ENCODE results near the gene AGT.
"Not testable (repeated sequence)": the region's sequence is repeated elsewhere in the genome, so short reads cannot be mapped to it uniquely, and the experiment has no call there.

AGT gene

DNA sequence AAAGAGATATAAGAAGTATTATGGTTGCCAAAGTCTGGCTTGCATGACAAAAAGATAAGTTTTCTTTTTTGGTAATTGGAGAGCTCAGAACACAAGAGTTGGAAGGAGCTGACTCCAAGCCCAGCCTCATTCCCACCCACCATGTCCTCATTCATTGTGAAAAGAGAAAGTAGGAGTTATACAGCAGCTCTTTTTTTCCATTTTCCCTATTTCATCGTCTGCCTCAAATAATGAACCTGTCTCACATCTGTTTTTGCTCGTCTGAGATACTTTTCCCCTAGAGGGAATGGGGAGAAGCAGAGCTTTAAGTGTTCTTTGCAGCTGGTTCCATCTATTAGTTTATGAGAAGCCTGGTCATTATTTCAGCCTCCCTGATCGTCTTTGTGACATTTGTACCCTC, 34.7 kb downstream of the AGT start:
- Histone ChIP-seq H3K27ac (ENCODE audit: insufficient read depth, low read depth, low read length, poor library complexity, severe bottlenecking) (no peak overlapping the region), H3K4me3 (ENCODE audit: insufficient read depth, low read depth, low read length) (no peak overlapping the region), H3K27me3 (ENCODE audit: control insufficient read depth, insufficient read depth, low read length, poor library complexity, severe bottlenecking) (no peaks in the 10 kb centered on the region), H3K36me3 (ENCODE audit: control insufficient read depth, insufficient read depth, low read length) (peaks cover 31% of the 10 kb centered on the region), H3K9me3 (ENCODE audit: control insufficient read depth, low read length) (no peaks in the 10 kb centered on the region), H3K4me1 (ENCODE audit: control insufficient read depth, insufficient read depth, low read length) (no peaks in the 10 kb centered on the region)
- 90 to 92% methylated on average over 3 of the region's 3 CpGs for WGBS, 2 experiments

DNA sequence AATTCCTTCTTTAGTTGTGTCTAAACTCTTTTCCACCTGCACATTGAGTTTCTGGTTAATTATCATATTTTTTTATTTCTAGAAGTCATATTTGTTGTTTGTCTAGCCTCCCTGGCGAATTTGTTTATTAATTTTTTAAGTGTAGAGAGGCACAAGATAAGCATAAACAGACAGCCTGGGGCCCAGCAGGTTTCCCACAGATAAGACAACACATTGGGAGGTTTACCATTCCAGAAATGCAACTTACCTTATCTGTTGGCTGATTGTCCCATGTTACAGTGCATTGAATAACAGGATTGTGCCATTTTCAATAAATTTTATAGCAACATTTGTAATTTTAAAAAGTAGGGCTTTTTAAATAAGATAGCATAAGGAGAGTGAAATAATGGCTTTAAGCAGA, 36.7 kb downstream of the AGT start:
- Histone ChIP-seq H3K9me3 (ENCODE audit: control insufficient read depth, low read length) (no peaks in the 10 kb centered on the region), H3K36me3 (ENCODE audit: control insufficient read depth, insufficient read depth, low read length) (peaks cover 20% of the 10 kb centered on the region), H3K4me1 (ENCODE audit: control insufficient read depth, insufficient read depth, low read length) (no peaks in the 10 kb centered on the region), H3K4me3 (ENCODE audit: insufficient read depth, low read depth, low read length) (no peak overlapping the region), H3K27ac (ENCODE audit: insufficient read depth, low read depth, low read length, poor library complexity, severe bottlenecking) (no peak overlapping the region), H3K27me3 (ENCODE audit: control insufficient read depth, insufficient read depth, low read length, poor library complexity, severe bottlenecking) (no peaks in the 10 kb centered on the region)
- 80 to 91% methylated on average over 1 of the region's 1 CpG for WGBS, 2 experiments

DNA sequence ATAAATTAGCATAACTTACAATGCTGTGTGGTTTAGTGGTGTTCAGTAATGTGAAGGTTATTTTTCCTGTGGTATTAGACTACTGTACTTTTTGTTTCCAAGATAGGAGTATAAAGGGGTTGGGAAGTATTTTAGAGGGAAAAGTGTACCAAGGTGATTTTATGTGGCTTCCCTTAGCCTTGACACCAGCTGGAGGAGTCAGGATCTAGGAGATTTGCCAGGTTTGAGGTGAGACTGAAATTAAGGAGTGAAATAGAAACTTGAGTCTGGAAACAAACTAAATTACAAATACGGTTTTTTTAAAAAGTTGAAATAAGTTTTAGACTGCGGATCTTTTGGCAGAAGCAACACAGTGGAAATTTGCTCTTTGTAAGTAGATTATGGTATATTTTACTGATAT, 39.3 kb downstream of the AGT start:
- WGBS, 2 experiments = 99 to 100% methylated on average over 2 of the region's 2 CpGs
- peaks cover 20% of the 10 kb centered on the region for H3K36me3 ChIP-seq (ENCODE audit: control insufficient read depth, insufficient read depth, low read length)
- no peaks in the 10 kb centered on the region for H3K9me3 ChIP-seq (ENCODE audit: control insufficient read depth, low read length)

DNA sequence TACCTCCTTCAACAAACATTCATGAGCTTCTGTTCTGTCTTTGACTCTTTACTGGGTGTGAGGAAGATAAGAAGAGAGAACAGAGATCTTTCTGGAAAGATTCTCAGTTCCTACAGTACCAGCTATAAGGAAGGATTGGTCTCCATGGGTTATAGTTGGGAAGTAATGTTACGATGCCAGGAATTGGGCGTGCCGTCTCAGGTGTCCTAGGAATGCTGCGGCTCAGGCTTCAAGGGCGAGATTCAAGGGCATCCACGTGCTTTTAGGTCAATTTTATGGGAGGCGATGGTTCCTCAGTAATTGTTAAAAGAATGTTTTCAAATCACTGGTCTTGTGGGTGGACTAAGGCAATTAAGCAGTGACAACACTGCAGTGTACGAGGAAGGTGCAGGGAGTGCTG, 44.4 kb downstream of the AGT start:
- Histone ChIP-seq H3K4me3 (ENCODE audit: insufficient read depth, low read depth, low read length) (no peak overlapping the region), H3K4me1 (ENCODE audit: control insufficient read depth, insufficient read depth, low read length) (no peaks in the 10 kb centered on the region), H3K27me3 (ENCODE audit: control insufficient read depth, insufficient read depth, low read length, poor library complexity, severe bottlenecking) (no peaks in the 10 kb centered on the region), H3K9me3 (ENCODE audit: control insufficient read depth, low read length) (no peaks in the 10 kb centered on the region), H3K27ac (ENCODE audit: insufficient read depth, low read depth, low read length, poor library complexity, severe bottlenecking) (no peak overlapping the region), H3K36me3 (ENCODE audit: control insufficient read depth, insufficient read depth, low read length) (peaks cover 30% of the 10 kb centered on the region)
- WGBS, 2 experiments = 95% methylated on average over 8 of the region's 8 CpGs

More for the DNA sequence above, 39.3 kb downstream of the AGT start:
- no peak overlapping the region for H3K4me3 ChIP-seq (ENCODE audit: insufficient read depth, low read depth, low read length)
- H3K27ac ChIP-seq (ENCODE audit: insufficient read depth, low read depth, low read length, poor library complexity, severe bottlenecking) = no peak overlapping the region
- no peaks in the 10 kb centered on the region for H3K27me3 ChIP-seq (ENCODE audit: control insufficient read depth, insufficient read depth, low read length, poor library complexity, severe bottlenecking)
- no peaks in the 10 kb centered on the region for H3K4me1 ChIP-seq (ENCODE audit: control insufficient read depth, insufficient read depth, low read length)

DNA sequence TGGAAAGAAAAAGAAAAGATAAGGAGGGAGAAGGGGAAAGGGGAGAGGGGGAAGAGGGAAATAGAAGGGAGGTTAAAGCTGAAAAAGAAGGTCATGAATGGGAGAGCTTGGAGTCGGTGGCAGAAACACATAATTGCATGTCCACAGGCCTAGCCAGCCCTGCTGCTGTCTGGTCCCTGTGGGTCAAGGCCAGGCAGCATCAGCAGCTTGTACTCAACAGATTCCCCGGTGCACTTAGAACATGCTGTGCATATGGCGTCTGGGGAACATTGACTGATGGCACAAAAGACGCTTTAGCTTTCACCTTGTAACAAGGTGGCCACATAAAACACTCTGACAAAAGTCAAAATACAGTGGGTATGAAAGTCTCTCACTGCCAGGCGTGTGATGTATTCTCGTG, 45.7 kb downstream of the AGT start:
- Histone ChIP-seq H3K9me3 (ENCODE audit: control insufficient read depth, low read length) (no peaks in the 10 kb centered on the region), H3K27ac (ENCODE audit: insufficient read depth, low read depth, low read length, poor library complexity, severe bottlenecking) (no peak overlapping the region), H3K27me3 (ENCODE audit: control insufficient read depth, insufficient read depth, low read length, poor library complexity, severe bottlenecking) (no peaks in the 10 kb centered on the region), H3K36me3 (ENCODE audit: control insufficient read depth, insufficient read depth, low read length) (peaks cover 36% of the 10 kb centered on the region), H3K4me3 (ENCODE audit: insufficient read depth, low read depth, low read length) (no peak overlapping the region), H3K4me1 (ENCODE audit: control insufficient read depth, insufficient read depth, low read length) (no peaks in the 10 kb centered on the region)
- WGBS, 2 experiments = 94 to 97% methylated on average over 6 of the region's 6 CpGs

DNA sequence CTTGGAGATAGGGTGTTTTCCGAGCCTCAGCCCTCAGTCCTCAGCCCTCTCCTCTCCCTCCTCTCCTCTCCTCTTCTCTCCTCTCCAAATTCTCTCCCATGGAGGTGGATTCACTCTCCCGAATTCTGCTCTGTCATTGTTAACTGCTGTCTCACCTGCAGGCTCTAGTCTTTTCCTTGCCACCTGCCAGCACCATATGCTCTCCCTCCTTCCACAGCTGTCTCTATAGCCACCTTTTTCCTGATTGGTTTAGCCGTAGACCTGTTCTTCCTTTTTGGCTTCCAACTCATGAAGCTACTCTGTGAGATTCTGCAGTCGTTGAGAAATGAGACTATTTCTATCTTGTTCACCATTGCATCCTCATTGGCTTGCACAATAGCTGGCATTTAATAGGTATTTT, 51.9 kb downstream of the AGT start:
- H3K27ac ChIP-seq (ENCODE audit: insufficient read depth, low read depth, low read length, poor library complexity, severe bottlenecking) = no peak overlapping the region
- H3K27me3 ChIP-seq (ENCODE audit: control insufficient read depth, insufficient read depth, low read length, poor library complexity, severe bottlenecking) = no peaks in the 10 kb centered on the region
- no peaks in the 10 kb centered on the region for H3K4me1 ChIP-seq (ENCODE audit: control insufficient read depth, insufficient read depth, low read length)
- peaks cover 35% of the 10 kb centered on the region for H3K36me3 ChIP-seq (ENCODE audit: control insufficient read depth, insufficient read depth, low read length)
- H3K4me3 ChIP-seq (ENCODE audit: insufficient read depth, low read depth, low read length) = no peak overlapping the region
- 91 to 92% methylated on average over 4 of the region's 4 CpGs for WGBS, 2 experiments
- no peaks in the 10 kb centered on the region for H3K9me3 ChIP-seq (ENCODE audit: control insufficient read depth, low read length)

DNA sequence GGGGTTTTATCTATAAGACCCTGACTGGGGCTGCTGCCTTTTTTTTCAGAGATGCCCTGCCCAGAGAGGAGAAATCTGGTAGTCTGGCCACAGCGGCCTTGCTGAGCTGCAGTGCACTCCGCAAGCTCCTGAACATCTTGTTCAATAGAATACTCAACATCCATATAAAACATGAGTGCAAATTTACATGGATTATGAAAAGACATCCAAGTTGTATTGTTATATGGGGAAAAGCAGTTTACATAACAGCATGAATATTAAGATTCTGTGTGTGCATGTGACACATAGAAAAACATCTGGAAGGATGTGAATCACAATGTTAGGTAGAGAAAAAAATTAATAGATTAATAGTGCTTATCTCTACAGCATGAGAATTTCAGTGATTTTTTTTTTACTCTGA, 55.2 kb downstream of the AGT start:
- Histone ChIP-seq H3K9me3 (ENCODE audit: control insufficient read depth, low read length) (no peaks in the 10 kb centered on the region), H3K4me3 (ENCODE audit: insufficient read depth, low read depth, low read length) (no peak overlapping the region), H3K27me3 (ENCODE audit: control insufficient read depth, insufficient read depth, low read length, poor library complexity, severe bottlenecking) (no peaks in the 10 kb centered on the region), H3K27ac (ENCODE audit: insufficient read depth, low read depth, low read length, poor library complexity, severe bottlenecking) (no peak overlapping the region), H3K4me1 (ENCODE audit: control insufficient read depth, insufficient read depth, low read length) (no peaks in the 10 kb centered on the region), H3K36me3 (ENCODE audit: control insufficient read depth, insufficient read depth, low read length) (peaks cover 9% of the 10 kb centered on the region)
- WGBS, 2 experiments = 90 to 100% methylated on average over 1 of the region's 2 CpGs

DNA sequence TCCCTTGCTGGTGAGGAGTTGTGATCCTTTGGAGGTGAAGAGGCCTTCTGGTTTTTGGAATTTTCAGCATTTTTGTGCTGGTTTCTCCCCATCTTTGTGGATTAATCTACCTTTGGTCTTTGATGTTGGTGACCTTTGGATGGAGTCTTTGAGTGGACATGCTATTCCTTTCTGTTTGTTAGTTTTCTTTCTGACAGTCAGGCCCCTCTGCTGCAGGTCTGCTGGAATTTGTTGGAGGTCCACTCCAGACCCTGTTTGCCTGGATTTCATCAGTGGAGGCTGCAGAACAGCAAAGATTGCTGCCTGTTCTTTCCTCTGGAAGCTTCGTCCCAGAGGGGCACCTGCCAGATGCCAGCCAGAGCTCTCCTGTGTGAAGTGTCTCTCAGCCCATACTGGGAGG, 55.8 kb downstream of the AGT start:
- not testable (repeated sequence) for H3K36me3 ChIP-seq (ENCODE audit: control insufficient read depth, insufficient read depth, low read length); H3K27me3 ChIP-seq (ENCODE audit: control insufficient read depth, insufficient read depth, low read length, poor library complexity, severe bottlenecking); H3K4me3 ChIP-seq (ENCODE audit: insufficient read depth, low read depth, low read length); H3K9me3 ChIP-seq (ENCODE audit: control insufficient read depth, low read length); H3K4me1 ChIP-seq (ENCODE audit: control insufficient read depth, insufficient read depth, low read length); H3K27ac ChIP-seq (ENCODE audit: insufficient read depth, low read depth, low read length, poor library complexity, severe bottlenecking)
- WGBS, 2 experiments = 94% methylated on average over 1 of the region's 1 CpG

DNA sequence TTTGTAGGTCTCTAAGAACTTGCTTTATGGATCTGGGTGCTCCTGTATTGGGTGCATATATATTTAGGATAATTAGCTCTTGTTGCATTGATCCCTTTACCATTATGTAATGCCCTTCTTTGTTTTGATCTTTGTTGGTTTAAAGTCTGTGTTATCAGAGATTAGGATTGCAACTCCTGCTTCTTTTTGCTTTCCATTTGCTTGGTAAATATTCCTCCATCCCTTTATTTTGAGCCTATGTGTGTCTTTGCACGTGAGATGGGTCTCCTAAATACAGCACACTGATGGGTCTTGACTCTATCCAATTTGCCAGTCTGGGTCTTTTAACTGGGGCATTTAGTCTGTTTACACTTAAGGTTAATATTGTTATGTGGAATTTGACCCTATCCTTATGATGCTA, 57.2 kb downstream of the AGT start:
- H3K4me1 ChIP-seq (ENCODE audit: control insufficient read depth, insufficient read depth, low read length); H3K27ac ChIP-seq (ENCODE audit: insufficient read depth, low read depth, low read length, poor library complexity, severe bottlenecking); H3K9me3 ChIP-seq (ENCODE audit: control insufficient read depth, low read length); H3K27me3 ChIP-seq (ENCODE audit: control insufficient read depth, insufficient read depth, low read length, poor library complexity, severe bottlenecking); H3K4me3 ChIP-seq (ENCODE audit: insufficient read depth, low read depth, low read length); H3K36me3 ChIP-seq (ENCODE audit: control insufficient read depth, insufficient read depth, low read length): not testable (repeated sequence)
- 91 to 92% methylated on average over 1 of the region's 1 CpG for WGBS, 2 experiments

All from ectodermal cell (in vitro differentiated cells).